Renal cortical epithelial cell (primary cell): Measurements from ENCODE around the gene SLC16A10. TPM values are rescaled to one million over a fixed set of nuclear protein-coding genes. Genes with fewer than 3 reads are reported as not detected.
"Not testable (repeated sequence)": the region's sequence is repeated elsewhere in the genome, so short reads cannot be mapped to it uniquely, and the experiment has no call there.

Experiments used
- DNase-seq: peaks from one replicate; pipeline ENCODE4 v3.0.0-alpha.2; 2011; ENCODE audit warnings: low read depth
- total RNA-seq: library from RNA; depleted of rRNA; stranded (reverse); fragments of >200 nt; gene quantifications from 2 replicates; pipeline ENCODE4 v1.2.3, GENCODE V29; 2014

SLC16A10 gene
- total RNA-seq, 1 donor from 2014 or later = 1.1 TPM

DNA sequence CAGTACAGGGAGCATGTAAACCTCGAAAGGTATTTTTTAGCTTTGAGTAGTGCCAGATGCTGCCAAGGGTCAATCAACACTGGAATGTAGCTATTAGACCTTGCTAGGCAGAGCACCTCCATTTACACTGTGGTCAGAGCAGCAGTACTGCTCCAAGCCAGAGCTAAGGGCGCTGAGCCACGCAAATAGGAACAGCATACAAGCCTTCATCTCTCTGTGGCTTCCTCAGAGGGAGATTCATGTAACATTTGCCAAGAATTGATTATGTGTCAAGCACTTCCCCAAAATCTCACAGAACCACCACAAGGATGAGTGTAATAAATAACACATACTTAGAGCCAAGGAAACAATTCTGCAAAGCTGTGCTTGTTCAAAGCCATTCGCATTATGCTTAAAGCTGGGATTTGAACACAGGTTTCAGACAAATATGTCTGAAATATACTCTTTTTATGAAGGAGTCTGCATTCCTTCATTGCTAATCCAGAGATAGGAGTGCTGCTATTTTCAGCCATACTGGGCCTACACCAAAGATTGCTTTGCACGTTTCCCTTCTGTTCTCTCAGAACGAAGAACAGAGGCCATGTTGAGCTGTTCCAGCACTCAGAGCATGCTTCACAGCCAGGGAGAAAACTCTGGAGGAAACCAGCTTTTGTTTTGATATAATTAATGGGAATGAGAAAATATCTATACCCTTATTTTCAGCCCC is 97.7 kb downstream of the SLC16A10 start:
- peak; percentile 63 for DNase-seq

DNA sequence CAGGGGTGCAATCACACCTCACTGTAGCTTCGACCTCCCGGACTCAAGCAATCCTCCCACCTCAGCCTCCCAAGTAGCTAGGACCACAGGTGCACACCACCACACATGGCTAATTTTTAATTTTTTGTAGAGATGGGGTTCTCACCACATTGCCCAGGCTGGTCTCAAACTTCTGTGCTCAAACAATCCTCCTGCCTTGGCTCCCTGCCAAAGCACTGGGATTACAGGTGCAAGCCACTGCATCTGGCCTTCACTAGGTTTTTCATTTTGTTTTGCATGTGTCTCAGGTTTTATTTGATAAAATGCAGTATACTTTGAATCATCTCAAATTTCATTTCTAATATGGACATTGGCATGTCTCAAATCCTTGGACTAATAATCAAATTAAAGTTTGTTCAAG is 98.7 kb downstream of the SLC16A10 start:
- DNase-seq = no peak

DNA sequence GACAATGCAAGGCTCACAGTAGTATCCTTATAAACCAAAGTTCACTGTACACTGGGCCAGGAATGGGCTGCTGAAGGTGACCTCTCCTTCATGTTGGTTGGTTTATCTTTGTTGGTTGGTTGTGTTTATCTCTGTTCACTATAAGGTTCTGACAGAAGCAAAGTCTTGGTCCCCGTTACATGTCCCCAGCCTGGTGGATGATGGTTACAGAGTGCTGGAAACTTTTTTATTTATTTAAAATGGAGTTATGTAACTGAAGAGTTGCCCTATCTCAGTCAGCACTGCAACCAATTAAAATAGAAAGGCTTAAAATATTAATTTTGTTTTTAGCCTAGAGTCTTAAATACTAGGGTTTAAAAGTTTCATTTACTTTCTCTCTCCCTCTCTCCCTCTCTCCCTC is 100.6 kb downstream of the SLC16A10 start:
- DNase-seq = no peak

DNA sequence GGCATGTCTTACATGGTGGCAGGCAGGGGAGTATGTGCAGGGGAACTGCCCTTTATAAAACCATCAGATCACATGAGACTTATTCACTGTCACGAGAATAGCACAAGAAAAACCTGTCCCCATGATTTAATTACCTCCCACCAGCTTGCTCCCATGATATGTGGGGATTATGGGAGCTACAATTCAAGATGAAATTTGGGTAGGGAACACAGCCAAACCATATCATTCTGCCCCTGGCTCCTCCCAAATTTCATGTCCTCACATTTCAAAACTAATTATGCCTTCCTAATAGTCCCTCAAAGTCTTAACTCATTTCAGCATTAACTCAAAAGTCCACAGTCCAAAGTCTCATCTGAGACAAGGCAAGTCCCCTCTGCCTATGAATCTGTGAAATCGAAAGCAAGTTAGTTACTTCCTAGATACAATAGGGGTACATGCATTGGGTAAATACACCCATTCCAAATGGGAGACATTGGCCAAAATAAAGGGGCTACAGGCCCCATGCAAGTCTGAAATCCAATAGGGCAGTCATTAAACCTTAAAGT is 102.4 kb downstream of the SLC16A10 start:
- DNase-seq = not testable (repeated sequence)

DNA sequence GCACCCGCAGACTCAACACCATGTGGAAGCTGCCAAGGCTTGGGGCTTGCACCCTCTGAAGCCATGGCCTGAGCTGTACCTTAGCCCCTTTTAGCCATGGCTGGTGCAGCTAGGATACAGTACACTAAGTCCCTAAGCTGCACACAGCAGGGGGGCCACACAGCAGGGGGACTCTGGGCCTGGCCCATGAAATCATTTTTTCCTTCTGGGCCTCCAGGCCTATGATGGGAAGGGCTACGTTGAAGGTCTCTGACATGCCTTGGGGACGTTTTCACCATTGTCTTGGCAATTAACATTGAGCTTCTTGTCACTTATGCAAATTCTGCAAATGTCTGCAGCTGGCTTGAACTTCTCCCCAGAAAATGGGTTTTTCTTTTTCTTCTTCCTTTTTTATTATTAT is 103.3 kb downstream of the SLC16A10 start:
- no peak for DNase-seq

DNA sequence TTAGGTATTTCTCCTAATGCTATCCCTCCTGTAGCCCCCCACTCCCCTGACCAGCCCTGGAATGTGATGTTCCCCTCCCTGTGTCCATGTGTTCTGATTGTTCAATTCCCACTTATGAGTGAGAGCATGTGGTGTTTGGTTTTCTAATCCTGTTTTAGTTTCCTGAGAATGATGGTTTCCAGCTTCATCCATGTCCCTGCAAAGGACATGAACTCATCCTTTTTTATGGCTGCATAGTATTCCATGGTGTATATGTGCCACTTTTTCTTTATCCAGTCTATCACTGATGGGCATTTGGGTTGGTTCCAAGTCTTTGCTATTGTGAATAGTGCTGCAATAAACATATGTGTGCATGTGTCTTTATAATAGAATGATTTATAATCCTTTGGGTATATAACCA is 103.8 kb downstream of the SLC16A10 start:
- not testable (repeated sequence) for DNase-seq

DNA sequence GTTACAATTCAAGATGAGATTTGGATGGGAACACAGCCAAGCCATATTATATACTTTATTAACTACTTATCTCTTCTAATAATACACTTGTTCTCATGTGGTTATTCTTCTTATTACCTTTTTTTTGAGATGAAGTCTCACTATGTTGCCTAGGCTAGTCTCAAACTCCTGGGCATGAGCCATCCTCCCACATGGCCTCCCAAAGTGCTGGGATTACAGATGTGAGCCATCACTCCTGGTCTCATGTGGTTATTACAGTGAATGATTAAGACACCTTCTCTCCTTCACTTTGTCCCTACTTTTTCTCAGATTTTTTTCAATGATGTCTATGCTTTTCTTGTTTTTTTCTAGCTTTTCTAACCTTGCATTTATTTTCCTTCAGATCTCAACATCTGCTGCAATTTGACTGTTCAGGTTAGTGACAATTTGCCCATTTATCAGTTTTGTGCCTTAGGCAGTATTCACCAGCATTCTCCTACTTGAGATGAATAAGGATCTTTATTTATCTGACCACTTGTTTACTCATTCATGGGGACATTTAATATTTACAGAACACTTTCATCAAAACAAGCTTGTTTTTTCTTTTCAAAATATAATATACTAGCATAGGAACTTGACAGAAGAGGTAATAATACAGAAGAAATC is 105.7 kb downstream of the SLC16A10 start:
- DNase-seq = no peak

DNA sequence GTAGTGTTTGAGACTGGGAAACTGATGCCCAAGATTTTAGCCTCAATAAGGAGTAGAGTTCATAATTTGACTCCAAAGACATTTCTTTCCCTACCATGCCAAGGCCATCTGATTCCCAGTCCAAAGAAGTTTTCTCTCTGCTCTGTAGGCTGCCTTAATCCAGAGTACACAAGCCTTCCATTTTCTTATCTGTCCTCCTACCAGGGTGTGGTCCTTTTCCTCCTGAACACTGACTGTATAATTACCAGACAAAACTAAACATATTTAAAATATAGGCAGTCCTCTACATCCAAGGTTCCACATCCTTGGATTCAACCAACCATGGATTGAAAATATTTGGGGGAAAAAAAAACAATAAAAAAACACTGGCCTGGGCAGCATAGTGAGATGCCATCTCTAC is 108.4 kb downstream of the SLC16A10 start:
- no peak for DNase-seq

DNA sequence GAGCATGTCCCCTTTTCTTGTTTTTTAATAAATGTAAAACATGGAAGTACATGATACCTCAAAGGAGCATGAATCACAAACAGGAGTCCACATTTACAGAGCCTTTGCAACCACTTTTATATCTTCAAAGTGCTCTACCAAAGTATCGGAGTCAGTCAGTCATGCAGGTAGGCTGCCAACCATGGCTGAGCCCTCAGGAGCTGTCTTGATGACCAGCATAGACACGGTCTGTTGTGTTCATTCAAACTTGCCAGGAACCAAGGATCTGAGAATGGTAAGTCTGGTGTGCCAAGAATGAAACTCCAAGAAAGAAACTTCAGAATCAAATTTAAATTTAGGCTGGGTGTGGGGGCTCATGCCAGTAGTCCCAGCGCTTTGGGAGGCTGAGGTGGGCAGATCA is 111.5 kb downstream of the SLC16A10 start:
- no peak for DNase-seq

DNA sequence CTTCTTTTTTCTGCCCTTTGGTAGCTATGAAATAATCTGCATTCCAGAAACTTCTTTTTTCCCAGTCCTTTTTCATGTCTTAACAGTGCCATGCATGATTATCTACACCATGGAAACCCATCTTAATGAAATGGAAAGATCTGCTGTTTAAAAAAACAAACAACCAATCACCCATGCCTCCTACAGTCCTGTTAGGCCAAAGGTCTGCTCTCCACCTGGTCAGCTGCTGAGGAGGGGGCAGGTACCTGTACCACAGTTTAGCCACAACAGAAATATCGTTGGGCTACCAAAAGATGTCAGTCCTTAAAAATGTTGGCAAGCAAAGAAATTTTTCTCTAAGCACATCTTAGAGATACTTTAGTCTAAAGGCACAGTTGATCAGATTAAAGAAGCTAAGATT is 112.6 kb downstream of the SLC16A10 start:
- DNase-seq = peak; percentile 40

DNA sequence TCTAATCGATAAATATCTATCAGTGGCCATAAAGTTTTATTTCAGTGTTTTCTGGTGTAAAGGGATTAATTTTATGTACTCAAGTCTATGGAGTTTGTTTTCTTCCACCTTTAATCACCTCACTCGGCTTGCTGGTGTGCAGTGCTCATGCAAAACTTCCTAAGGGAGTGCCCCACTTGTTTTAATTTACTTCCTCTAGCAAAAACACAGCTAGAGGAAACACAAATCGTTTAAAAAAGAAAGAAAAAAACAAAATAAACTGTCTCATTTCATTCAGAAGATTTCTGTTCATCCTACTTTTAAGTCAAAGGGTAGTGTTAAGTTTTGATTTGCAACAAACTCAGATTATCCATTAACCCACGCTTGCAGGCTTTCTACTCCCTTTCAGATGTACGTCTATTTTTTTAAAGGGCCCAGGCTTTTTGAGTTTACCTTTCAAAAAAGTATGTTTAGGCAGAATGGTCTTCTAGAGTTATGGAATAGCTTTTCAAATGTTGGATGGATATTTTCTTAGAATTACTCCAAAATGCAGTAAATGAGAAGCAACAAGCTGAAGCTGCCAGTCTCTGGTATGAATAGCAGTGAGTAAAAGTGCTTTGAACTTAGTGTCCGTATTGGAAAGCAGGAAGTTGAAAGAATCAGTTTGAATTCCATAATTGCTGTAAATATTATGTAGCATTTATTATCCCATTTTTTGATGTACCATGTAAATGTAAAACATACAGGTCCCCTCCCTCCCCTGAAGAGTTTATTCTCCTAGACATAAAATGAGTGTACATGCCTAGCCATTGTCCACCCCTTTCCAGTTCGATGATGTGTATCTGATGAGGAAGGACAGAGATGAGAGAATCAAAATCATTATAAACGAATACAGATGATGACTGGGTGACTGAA is 113.3 kb downstream of the SLC16A10 start:
- peak; percentile 51 for DNase-seq

DNA sequence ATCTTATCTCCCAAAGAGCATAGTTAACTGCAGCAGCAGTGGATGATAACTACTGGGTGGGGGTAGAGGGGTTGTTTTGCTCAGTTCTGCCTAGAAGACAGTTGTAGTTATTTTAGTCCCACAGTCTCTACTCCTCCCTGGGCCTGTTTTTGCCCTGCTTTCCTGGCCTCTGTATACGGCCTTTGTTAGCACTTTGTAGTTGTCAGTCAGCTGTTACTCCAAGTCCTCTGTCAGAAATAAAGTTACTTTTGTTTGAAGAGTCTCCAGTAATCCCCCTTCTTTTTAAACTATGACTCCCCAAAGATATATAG is 113.9 kb downstream of the SLC16A10 start:
- DNase-seq = no peak

DNA sequence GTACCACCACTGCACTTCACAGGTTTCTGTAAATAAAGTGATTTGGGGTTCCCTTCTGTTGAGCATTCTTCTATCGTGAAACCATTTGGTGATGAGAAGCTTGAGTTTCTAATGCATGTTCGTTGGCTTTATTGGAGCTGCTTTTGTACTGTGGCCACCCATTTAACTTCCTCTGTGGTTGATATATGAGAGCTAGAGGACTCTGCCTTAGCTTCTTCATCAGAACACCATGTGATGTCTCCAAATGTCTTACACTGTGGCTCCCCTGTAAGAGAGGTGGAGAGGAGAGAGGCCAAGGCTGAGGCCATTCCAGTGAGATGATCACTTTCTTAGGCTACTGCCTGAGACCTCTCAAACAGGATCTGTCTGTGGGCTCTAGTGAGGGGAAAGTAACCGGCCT is 114.5 kb downstream of the SLC16A10 start:
- DNase-seq = no peak

DNA sequence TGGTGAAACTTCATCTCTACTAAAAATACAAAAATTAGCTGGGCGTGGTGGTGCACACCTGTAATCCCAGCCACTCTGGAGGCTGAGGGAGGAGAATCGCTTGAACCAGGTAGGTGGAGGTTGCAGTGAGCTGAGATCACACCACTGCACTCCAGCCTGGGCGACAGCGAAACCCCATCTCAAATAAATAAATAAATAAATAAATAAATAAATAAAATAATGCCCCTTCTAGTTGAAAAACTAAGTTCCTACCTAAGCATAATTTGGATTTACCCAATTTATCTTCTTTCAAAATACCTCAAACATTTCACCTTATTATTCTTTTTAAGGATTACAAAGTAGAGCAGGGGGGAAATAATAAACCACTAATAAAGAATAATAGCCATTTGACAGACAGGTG is 116.2 kb downstream of the SLC16A10 start:
- DNase-seq = not testable (repeated sequence)

DNA sequence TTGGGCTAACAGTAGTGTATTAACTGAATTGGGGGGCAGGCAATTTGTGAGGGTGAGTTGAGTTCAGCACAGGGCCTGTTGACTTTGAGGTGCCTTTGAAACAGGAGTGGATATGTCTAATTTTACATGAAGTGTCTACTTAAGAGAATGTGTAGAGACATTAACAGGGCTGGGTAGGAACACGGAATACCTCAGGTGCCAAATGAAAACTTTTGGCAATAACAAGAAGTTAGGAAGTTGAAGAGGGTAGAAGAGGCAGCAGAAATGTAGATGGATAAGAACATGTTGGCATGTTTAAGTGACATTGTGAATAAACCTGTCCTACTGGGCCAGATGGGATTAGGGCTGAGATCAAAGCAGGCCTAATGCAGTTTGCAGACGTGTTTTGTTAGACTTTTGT is 117.0 kb downstream of the SLC16A10 start:
- DNase-seq = no peak

DNA sequence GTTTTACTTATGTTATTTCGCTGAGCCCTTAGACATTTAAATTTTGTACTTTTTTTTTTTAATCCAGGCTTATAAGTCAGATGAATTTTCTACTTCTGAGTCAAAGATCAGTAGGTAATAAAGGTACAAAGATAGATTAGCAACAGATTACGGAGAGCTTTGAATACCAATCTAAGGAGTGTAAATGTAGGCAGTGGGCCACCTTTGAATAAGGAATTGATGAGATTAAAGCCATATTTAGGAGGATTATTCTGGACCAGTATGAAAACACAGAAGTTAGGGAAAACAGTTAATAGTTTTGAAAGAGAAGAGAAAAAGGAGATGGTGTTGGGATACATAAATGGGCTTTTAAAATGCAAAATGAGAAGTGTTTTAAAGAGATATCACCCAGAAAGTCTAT is 117.6 kb downstream of the SLC16A10 start:
- no peak for DNase-seq

DNA sequence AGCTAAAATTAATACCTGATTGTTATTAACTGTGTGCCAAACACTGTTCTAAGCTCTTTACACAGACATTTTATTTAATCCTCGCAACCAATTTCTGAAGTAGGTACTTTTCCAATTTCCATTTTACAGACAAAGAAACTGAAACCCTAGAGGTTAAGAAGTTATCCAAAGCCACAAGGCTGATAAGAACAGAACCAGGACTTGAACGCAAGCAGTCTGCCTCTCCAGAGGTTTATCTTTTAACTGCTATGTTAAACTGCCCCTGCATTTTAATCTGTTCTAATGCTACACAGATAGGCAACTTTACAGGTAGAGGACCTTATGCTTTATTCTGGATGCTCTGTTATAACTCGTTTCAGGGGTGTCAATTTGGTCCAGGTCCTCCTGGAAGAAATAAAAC is 118.2 kb downstream of the SLC16A10 start:
- DNase-seq = no peak

DNA sequence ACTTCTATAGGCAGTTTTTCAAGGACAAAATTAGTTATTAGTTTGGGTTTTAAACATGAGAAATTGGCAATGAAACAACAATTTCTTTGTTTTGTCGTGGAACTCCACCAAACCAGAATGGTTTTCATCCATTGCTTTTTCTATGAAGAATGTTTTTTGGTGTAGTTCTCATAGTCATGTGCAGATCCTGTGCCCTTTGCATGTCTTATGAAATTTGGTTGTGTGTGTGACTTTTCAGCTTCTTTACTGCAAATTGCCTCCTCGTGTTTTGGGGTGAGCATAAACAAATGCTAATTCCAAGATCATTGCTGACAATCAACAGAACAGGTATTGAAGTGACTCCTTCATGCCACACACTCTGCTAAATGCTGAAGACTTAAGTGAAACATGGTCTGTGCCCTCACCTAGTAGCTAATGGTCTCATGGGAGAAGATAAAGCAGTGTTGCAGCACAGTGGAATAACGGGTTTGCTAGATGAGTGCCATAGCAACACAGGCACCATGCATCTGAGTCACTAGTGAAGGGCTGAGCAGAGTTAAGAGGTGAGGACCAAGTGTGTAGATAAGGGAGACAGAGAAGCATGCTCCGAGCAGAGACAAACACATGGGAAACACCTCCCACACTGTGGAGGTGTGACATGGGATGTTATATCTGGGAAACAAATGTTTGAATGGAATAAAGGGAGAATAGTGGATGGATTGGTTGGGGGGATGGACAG is 120.0 kb downstream of the SLC16A10 start:
- no peak for DNase-seq

DNA sequence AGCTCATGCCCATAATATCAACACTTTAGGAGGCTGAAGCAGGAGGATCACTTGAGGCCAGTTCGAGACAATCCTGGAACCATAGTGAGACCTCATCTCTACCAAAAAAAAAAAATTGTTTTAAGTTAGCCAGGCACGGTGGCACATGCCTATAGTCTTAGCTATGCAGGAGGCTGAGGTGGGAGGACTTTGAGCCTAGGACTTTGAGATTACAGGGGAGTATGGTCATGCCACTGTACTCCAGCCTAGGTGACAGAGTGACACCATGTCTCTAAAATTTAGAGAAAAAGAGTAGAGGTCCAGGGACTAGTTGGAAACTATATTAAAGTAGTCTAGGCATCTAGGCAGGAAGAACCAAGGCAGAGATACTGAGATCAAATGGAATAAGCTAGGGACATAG is 121.6 kb downstream of the SLC16A10 start:
- no peak for DNase-seq

DNA sequence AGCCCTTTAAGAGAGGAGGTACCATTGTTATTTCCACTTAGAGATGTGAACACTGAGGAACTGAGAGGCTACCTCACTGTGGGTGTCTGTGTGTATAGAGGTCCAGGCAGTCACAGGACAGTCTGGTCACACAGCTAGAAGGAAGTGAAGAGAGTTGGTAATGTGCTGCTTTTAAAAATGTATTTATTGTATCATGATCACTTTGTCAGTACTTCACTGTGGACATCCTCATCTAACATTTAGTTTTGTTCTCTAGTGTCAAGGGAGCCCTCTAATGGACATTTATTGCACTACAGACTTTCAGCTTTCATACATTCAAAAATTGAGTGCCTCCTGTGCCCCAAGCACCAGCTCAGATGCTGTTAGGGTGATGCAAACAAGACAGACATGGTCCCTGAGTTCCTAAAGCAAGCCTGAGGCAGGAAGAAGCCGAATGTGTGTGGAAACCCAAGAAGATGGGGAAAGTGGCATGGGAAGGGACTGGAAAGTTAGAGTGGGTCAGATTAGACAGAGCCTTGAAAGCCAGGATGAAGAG is 123.0 kb downstream of the SLC16A10 start:
- DNase-seq = peak; percentile 71

DNA sequence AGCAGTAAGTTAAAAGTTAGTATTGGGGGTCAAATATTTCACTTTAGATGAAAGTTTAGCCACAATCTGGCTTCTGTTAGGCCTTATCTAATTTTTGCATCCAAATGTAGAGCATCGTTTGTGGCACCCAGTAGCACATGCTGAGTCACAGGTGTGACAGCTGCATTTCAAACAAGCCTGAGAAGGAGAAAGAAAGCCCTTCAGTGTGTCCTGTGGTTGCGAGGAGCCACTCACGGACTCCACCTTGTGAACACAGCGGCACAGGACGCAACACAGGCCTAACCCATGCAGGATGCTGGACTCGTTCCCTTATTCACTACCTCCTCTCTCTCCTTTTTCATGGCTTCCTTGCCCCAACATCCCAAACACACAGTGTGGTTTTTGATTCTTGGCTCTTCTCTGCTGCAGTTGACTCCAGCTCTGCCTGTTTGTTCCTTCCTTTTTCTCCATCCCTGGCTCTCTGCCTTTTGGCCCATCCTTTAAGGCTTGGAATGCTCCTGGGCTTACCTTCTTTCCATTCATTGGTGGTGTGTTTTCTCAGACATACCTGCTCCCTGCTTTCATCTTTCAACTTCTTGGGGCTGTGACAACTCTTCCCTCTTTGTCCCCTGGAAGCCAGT is 124.2 kb downstream of the SLC16A10 start:
- DNase-seq = no peak
